Nephron (organoid): ENCODE results near the gene EFCAB11.

Source experiments
- H3K27ac Mint-ChIP-seq, 3 experiments: 2 replicates each; pipeline ENCODE4 v1.8.0; 2020; ENCODE audit warnings: mixed read lengths in 3 of 3, mild to moderate bottlenecking in 2 of 3, moderate library complexity in 1 of 3
- H3K27me3 Mint-ChIP-seq: 2 replicates; pipeline ENCODE4 v1.8.0; 2021; ENCODE audit warnings: low read depth, mild to moderate bottlenecking, moderate library complexity, mixed read lengths
- H3K36me3 Mint-ChIP-seq: 2 replicates; pipeline ENCODE4 v1.8.0; 2020; ENCODE audit warnings: low read depth, mixed read lengths
- H3K4me1 Mint-ChIP-seq: 2 replicates; pipeline ENCODE4 v1.8.0; 2020; ENCODE audit warnings: mixed read lengths
- H3K4me3 Mint-ChIP-seq, 3 experiments: 2 replicates each; pipeline ENCODE4 v1.8.0; 2020; ENCODE audit warnings: mild to moderate bottlenecking in 3 of 3, mixed read lengths in 3 of 3, moderate library complexity in 2 of 3
- H3K9me3 Mint-ChIP-seq: 2 replicates; pipeline ENCODE4 v1.8.0; 2020; ENCODE audit warnings: mixed read lengths
- TF ChIP-seq, protein P1 (sequence below), 3 experiments: fragments of 200-600 bp; sonication (generic); IDR thresholded peaks; one replicate each; pipeline ENCODE4 v1.5.0; 2021; ENCODE audit warnings: antibody characterized with exemption in 3 of 3; ENCODE audit not compliant: unreplicated experiment in 3 of 3

EFCAB11 gene

DNA sequence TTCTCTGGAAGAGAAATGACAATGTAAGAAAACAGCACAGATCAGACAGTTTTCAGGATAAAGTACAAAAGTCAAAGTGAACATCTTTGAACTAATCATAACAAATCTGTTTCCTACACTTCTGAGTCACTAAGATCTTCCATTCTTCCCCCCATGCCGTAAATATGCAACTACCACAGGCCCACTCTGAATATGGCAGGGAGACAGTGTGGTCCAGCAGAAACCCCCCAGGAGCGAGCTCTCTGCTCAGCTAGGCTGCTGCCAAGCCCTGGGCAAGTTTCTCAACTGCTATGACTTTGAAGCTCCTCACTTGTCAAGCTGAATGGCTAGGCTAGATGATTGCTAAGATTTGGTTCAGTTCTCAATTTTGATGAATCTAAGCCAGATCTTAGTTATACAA lies 148.1 kb downstream of the EFCAB11 start:
- peaks cover 26% of the 10 kb centered on the region for H3K4me1 Mint-ChIP-seq
- no peak overlapping the region for H3K4me3 Mint-ChIP-seq
- H3K27ac Mint-ChIP-seq: peak overlapping the region in 1 of 3 experiments; percentile 11
- no peaks in the 10 kb centered on the region for H3K27me3 Mint-ChIP-seq
- TF ChIP-seq, protein P1, sequence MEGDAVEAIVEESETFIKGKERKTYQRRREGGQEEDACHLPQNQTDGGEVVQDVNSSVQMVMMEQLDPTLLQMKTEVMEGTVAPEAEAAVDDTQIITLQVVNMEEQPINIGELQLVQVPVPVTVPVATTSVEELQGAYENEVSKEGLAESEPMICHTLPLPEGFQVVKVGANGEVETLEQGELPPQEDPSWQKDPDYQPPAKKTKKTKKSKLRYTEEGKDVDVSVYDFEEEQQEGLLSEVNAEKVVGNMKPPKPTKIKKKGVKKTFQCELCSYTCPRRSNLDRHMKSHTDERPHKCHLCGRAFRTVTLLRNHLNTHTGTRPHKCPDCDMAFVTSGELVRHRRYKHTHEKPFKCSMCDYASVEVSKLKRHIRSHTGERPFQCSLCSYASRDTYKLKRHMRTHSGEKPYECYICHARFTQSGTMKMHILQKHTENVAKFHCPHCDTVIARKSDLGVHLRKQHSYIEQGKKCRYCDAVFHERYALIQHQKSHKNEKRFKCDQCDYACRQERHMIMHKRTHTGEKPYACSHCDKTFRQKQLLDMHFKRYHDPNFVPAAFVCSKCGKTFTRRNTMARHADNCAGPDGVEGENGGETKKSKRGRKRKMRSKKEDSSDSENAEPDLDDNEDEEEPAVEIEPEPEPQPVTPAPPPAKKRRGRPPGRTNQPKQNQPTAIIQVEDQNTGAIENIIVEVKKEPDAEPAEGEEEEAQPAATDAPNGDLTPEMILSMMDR (IDR thresholded peaks at IDR 0.05; ENCODE audit: unreplicated experiment in 3 of 3): no peak
- H3K9me3 Mint-ChIP-seq: no peaks in the 10 kb centered on the region
- no peaks in the 10 kb centered on the region for H3K36me3 Mint-ChIP-seq

DNA sequence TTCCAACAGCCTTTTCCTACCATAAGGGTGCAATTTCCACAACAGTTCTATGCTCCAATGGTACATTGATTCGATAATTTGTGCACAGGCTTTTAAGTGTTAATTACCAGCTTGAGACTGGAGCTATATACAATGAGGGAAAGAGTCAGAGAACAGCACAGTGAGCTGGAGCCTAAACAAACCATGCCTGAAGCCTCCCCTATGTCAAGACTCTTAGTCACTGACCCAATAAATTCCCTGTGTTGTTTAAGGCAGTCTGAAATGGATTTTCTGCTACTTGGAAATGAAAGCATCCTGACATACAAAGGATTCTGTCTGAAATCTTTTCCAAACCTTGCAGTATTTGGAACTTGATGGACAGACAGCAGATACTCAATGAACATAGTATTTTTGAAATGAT lies 149.0 kb downstream of the EFCAB11 start:
- H3K4me1 Mint-ChIP-seq: peaks cover 18% of the 10 kb centered on the region
- no peaks in the 10 kb centered on the region for H3K36me3 Mint-ChIP-seq
- TF ChIP-seq, protein P1 (IDR thresholded peaks at IDR 0.05; ENCODE audit: unreplicated experiment in 3 of 3): no peak
- no peaks in the 10 kb centered on the region for H3K27me3 Mint-ChIP-seq
- no peak overlapping the region for H3K27ac Mint-ChIP-seq
- H3K9me3 Mint-ChIP-seq: no peaks in the 10 kb centered on the region
- no peak overlapping the region for H3K4me3 Mint-ChIP-seq

DNA sequence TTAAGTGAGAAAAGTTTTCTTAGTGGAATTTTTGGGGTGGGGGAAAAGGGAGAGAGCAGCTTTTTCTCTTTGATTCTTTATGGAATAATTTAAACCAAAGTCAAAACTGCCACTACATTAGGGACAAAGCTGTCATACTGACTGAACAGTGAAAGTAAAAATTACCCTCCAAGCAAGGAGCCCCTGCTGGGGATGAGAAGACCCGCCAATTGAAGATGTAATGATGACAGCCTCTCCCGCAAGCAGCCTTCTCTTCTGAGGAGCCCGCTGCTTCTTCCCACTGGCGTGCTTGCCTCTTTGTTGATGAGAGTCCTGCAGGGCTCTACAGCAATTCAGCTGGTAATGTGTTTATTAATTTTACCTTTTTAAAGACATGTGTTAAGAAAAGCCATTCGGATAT lies 151.0 kb downstream of the EFCAB11 start:
- no peaks in the 10 kb centered on the region for H3K27me3 Mint-ChIP-seq
- TF ChIP-seq, protein P1 (IDR thresholded peaks at IDR 0.05; ENCODE audit: unreplicated experiment in 3 of 3): no peak

DNA sequence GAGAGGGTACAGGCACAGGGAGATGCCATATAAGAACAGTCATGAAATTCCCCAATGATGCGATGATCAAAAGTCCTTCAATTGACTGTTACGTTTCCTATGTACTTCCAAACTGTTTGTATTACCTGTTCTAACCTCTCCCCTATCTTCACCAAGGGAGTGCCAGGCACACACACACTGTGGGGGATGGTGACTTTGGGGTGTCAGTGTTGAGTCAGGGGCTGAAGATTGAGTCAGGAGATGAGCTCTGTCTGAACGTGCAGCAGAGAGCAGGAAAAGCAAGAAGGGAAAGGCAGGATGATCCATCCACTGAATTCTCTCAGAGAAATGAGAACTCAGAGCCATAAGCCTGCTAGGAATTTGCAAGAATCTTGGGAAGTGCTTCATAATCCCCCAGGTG lies 153.4 kb downstream of the EFCAB11 start:
- no peaks in the 10 kb centered on the region for H3K27me3 Mint-ChIP-seq

More for the DNA sequence above, 151.0 kb downstream of the EFCAB11 start:
- H3K4me3 Mint-ChIP-seq: no peak overlapping the region
- no peaks in the 10 kb centered on the region for H3K36me3 Mint-ChIP-seq
- peaks cover 13% of the 10 kb centered on the region for H3K4me1 Mint-ChIP-seq
- H3K9me3 Mint-ChIP-seq: no peaks in the 10 kb centered on the region
- H3K27ac Mint-ChIP-seq: no peak overlapping the region

DNA sequence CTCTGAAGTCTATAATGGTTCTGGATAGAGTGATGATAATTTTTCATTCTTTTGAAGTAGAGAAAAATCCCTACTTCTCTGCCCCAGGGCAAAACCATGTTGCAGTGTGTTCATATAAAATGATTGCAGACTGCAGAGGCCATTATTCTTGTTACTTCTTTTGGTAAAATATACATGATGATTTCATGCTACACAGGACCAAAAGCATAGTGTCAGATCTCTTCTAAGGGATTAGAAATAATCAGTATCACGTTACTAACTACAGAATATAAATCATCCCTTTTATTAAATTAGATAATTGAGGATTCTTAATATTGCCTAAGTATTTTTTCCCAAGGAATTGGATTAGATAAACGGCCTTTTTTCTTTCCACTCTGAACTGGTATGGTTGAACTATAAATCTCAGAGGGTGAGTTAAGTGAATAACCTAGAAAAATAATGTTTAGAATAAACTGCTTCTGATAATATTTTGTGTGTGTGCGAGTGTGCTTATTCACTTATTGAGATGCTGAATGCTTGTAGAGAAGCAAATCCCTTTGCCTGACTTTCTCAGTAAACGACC lies 156.2 kb downstream of the EFCAB11 start:
- no peaks in the 10 kb centered on the region for H3K36me3 Mint-ChIP-seq
- H3K4me1 Mint-ChIP-seq: peaks cover 2% of the 10 kb centered on the region
- TF ChIP-seq, protein P1 (IDR thresholded peaks at IDR 0.05; ENCODE audit: unreplicated experiment in 3 of 3): no peak
- no peak overlapping the region for H3K27ac Mint-ChIP-seq
- H3K27me3 Mint-ChIP-seq: no peaks in the 10 kb centered on the region
- no peak overlapping the region for H3K4me3 Mint-ChIP-seq
- no peaks in the 10 kb centered on the region for H3K9me3 Mint-ChIP-seq

More for the DNA sequence above, 153.4 kb downstream of the EFCAB11 start:
- no peak overlapping the region for H3K4me3 Mint-ChIP-seq
- H3K27ac Mint-ChIP-seq: no peak overlapping the region
- H3K36me3 Mint-ChIP-seq: no peaks in the 10 kb centered on the region
- no peaks in the 10 kb centered on the region for H3K9me3 Mint-ChIP-seq
- H3K4me1 Mint-ChIP-seq: peaks cover under 1% of the 10 kb centered on the region
- TF ChIP-seq, protein P1 (IDR thresholded peaks at IDR 0.05; ENCODE audit: unreplicated experiment in 3 of 3): no peak

DNA sequence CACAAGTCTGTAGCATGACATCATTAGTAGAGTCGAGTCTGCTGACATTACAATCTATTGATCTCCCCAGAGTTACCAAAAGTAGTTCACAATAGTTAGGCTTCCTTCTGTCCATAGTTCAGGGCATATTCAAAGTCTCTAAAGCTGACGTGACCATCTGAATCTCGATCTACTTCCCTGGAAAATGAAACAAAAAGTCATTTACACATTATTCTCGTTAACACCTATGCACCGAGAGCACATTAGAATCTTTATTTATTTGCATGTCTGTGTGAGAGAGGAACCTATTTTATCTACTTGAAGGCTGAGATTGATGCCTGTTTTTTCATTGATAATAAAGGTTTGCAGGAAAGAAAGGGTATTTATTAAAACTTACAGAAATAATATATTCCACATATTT lies 157.4 kb downstream of the EFCAB11 start:
- Mint-ChIP-seq H3K27ac (no peak overlapping the region), H3K4me3 (no peak overlapping the region), H3K4me1 (peaks cover 12% of the 10 kb centered on the region), H3K9me3 (no peaks in the 10 kb centered on the region), H3K27me3 (no peaks in the 10 kb centered on the region), H3K36me3 (no peaks in the 10 kb centered on the region)
- TF ChIP-seq, protein P1 (IDR thresholded peaks at IDR 0.05; ENCODE audit: unreplicated experiment in 3 of 3): no peak
